Liver (tissue), 9 donors: ENCODE measurements around the gene TUB. TPM values are rescaled to one million over a fixed set of nuclear protein-coding genes. Genes with fewer than 3 reads are reported as not detected.

ENCODE experiments used
- DNase-seq: peaks from one replicate; pipeline ENCODE4 v3.0.0-alpha.2; 2017; ENCODE audit warnings: low spot score
- H3K27ac ChIP-seq, 2 donors: one replicate each; pipeline ENCODE4 v1.7.0; 2013; ENCODE audit warnings: inconsistent platforms in 2 of 2, low read length in 2 of 2, control low read depth in 1 of 2, low read depth in 1 of 2, mild to moderate bottlenecking in 1 of 2
- H3K27me3 ChIP-seq, 4 donors: one replicate each; pipeline versions ENCODE4 v1.6.1 to v1.7.0; 2013; ENCODE audit warnings: low read length in 3 of 4, inconsistent platforms in 1 of 4, mild to moderate bottlenecking in 1 of 4, moderate library complexity in 1 of 4; ENCODE audit not compliant: control insufficient read depth in 4 of 4, insufficient read depth in 4 of 4
- H3K36me3 ChIP-seq, 4 donors: one replicate each; pipeline versions ENCODE4 v1.6.1 to v1.7.0; 2013; ENCODE audit warnings: low read length in 3 of 4, mild to moderate bottlenecking in 3 of 4, low read depth in 1 of 4, moderate library complexity in 1 of 4; ENCODE audit not compliant: control insufficient read depth in 4 of 4, insufficient read depth in 3 of 4
- H3K4me1 ChIP-seq, 4 donors: one replicate each; pipeline versions ENCODE4 v1.6.1 to v1.7.0; 2013; ENCODE audit warnings: low read length in 3 of 4, mild to moderate bottlenecking in 3 of 4, moderate library complexity in 1 of 4; ENCODE audit not compliant: control insufficient read depth in 4 of 4, insufficient read depth in 4 of 4
- H3K4me3 ChIP-seq, 3 donors: one replicate each; pipeline versions ENCODE4 v1.6.1 to v1.7.0; 2013; ENCODE audit warnings: low read length in 3 of 3, control low read depth in 1 of 3, low read depth in 1 of 3, mild to moderate bottlenecking in 1 of 3
- H3K9ac ChIP-seq, 2 donors: one replicate each; pipeline ENCODE4 v1.7.0; 2013; ENCODE audit warnings: low read length in 2 of 2, mild to moderate bottlenecking in 2 of 2, moderate library complexity in 2 of 2, control low read depth in 1 of 2, low read depth in 1 of 2
- H3K9me3 ChIP-seq, 4 donors: one replicate each; pipeline versions ENCODE4 v1.6.1 to v1.7.0; 2013; ENCODE audit warnings: low read length in 3 of 4; ENCODE audit not compliant: control insufficient read depth in 4 of 4
- ATF3 ChIP-seq: IDR thresholded peaks from 2 replicates; pipeline ENCODE4 v1.6.1; 2016; ENCODE audit warnings: antibody characterized with exemption
- CTCF ChIP-seq: fragments of 150-350 bp; IDR thresholded peaks from 2 replicates; pipeline ENCODE4 v1.5.1; 2017; ENCODE audit warnings: improper control_type of control experiment, low read depth, low read length; ENCODE audit not compliant: missing input control
- EGR1 ChIP-seq, 2 donors: IDR thresholded peaks; 2 replicates each; pipeline ENCODE4 v1.6.1; 2016 to 2018; ENCODE audit warnings: antibody characterized with exemption in 2 of 2, low read depth in 2 of 2
- FOXA1 ChIP-seq: IDR thresholded peaks from 2 replicates; pipeline ENCODE4 v1.6.1; 2016; ENCODE audit warnings: antibody characterized with exemption
- FOXA2 ChIP-seq: IDR thresholded peaks from 2 replicates; pipeline ENCODE4 v1.6.1; 2016; ENCODE audit warnings: antibody characterized with exemption
- HNF4A ChIP-seq, 2 donors: conservative IDR thresholded peaks; 2 replicates each; pipeline ENCODE4 v1.6.1; 2016; ENCODE audit warnings: antibody characterized with exemption in 2 of 2, mild to moderate bottlenecking in 2 of 2
- HNF4G ChIP-seq: IDR thresholded peaks from 2 replicates; pipeline ENCODE4 v1.6.1; 2016; ENCODE audit warnings: antibody characterized with exemption
- JUND ChIP-seq, 2 donors: IDR thresholded peaks; 2 replicates each; pipeline ENCODE4 v1.6.1; 2016; ENCODE audit warnings: antibody characterized with exemption in 2 of 2
- NR2F2 ChIP-seq: IDR thresholded peaks from 2 replicates; pipeline ENCODE4 v1.6.1; 2016; ENCODE audit warnings: antibody characterized with exemption
- RAD21 ChIP-seq, 2 donors: IDR thresholded peaks; 2 replicates each; pipeline ENCODE4 v1.6.1; 2016; ENCODE audit warnings: antibody characterized with exemption in 2 of 2, mild to moderate bottlenecking in 2 of 2
- REST ChIP-seq: IDR thresholded peaks from 2 replicates; pipeline ENCODE4 v1.6.1; 2016; ENCODE audit warnings: antibody characterized with exemption, mild to moderate bottlenecking
- RXRA ChIP-seq, 2 donors: IDR thresholded peaks; 2 replicates each; pipeline ENCODE4 v1.6.1; 2017 to 2018; ENCODE audit warnings: antibody characterized with exemption in 2 of 2, mild to moderate bottlenecking in 1 of 2
- SP1 ChIP-seq: IDR thresholded peaks from 2 replicates; pipeline ENCODE4 v1.6.1; 2018; ENCODE audit warnings: antibody characterized with exemption, mild to moderate bottlenecking
- YY1 ChIP-seq: IDR thresholded peaks from 2 replicates; pipeline ENCODE4 v1.6.1; 2016; ENCODE audit warnings: antibody characterized with exemption, mild to moderate bottlenecking
- ZBTB33 ChIP-seq: IDR thresholded peaks from 2 replicates; pipeline ENCODE4 v1.6.1; 2016; ENCODE audit warnings: antibody characterized with exemption
- WGBS: extraction: QIAGEN DNeasy Blood & Tissue Kit; methylation state at CpG from one replicate; pipeline ENCODE4 v1.1.7; 2013; 5-methylcytosine and 5-hydroxymethylcytosine counted together
- polyA plus RNA-seq, 2 donors: library from polyadenylated mRNA; stranded (reverse) in 1 of 2; unstranded in 1 of 2; fragments of 200-250 nt in 1 of 2; fragments of >200 nt in 1 of 2; fragmentation: Nextera tagmentation in 1 of 2; extraction: Ambion mirVana in 1 of 2; gene quantifications; one replicate each; pipeline versions ENCODE4 v1.2.1 to v1.2.3, GENCODE V29; 2013 to 2015
- total RNA-seq, 2 donors: library from RNA; depleted of rRNA; stranded (reverse); fragments of >200 nt; gene quantifications; one replicate each; pipeline ENCODE4 v1.2.3, GENCODE V29; 2014
- TF ChIP-seq, protein P1 (sequence below): IDR thresholded peaks from 2 replicates; pipeline ENCODE4 v1.6.1; 2016; ENCODE audit warnings: antibody characterized with exemption
- donor health status: healthy.
- donor health status: healthy.
- donor health status: healthy.
- donor health status: healthy.
- donor health status: healthy.

TUB gene
- total and polyA plus RNA-seq, 4 donors: 0.15 to 1.3 (median 0.66) TPM

DNA sequence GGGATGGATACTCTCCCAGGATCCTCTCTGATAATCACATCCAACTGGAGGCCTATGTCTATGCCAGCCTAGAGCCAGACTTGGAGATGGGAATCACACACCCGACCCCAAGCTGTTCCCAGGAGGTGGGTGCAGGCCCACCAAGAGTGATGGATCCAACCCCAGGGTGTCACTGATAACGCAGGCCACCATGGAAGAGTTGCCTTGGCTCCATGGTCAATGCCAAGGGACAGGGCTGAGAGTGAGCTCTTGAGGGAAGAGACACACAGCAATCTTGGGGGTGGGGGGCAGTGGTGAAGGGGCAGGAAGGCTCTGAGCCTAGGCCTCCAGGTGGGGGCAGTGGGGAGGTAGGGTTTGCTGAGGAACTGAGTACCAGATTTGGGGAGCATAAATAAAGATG lies 16.9 kb downstream of the TUB start:
- no peak for DNase-seq
- Histone ChIP-seq H3K27me3 (no peaks in the 10 kb centered on the region), H3K9ac (no peak overlapping the region), H3K4me1 (no peaks in the 10 kb centered on the region), H3K27ac (no peak overlapping the region), H3K9me3 (no peaks in the 10 kb centered on the region), H3K36me3 (no peaks in the 10 kb centered on the region), H3K4me3 (no peak overlapping the region)
- WGBS: 79% methylated on average over 2 of the region's 2 CpGs
- no peak for TF ChIP-seq HNF4A (conservative IDR thresholded peaks at IDR 0.05)
- no peak for TF ChIP-seq ATF3
- TF ChIP-seq CTCF: no peak
- TF ChIP-seq JUND (IDR thresholded peaks at IDR 0.05): no peak
- no peak for TF ChIP-seq REST
- no peak for TF ChIP-seq ZBTB33
- TF ChIP-seq FOXA2: no peak
- TF ChIP-seq FOXA1: no peak
- no peak for TF ChIP-seq YY1
- TF ChIP-seq SP1: no peak
- TF ChIP-seq EGR1 (IDR thresholded peaks at IDR 0.05; ENCODE audit: low read depth in 2 of 2): no peak
- TF ChIP-seq HNF4G: no peak
- no peak for TF ChIP-seq RXRA (IDR thresholded peaks at IDR 0.05)
- TF ChIP-seq RAD21 (IDR thresholded peaks at IDR 0.05): no peak
- TF ChIP-seq, protein P1, sequence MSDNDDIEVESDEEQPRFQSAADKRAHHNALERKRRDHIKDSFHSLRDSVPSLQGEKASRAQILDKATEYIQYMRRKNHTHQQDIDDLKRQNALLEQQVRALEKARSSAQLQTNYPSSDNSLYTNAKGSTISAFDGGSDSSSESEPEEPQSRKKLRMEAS: no peak

DNA sequence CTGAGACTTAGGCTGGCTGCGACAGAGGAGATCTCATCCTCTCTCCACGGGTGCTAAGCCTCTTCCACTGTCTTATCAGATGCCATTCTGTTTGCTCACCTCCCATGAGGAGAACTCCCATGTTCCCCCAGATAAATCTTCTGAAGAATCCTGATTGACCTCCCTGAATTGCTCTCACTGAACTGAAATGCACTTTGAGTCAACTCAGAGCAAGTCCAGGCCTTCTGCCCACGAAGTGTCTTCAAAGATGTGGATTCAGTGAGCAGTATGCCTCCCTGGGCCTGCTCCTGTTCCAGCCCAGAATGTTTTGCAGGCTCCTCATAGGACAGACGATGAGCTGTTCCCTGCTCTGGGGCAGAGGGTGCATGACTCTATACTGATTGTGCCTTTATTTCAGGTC lies 17.4 kb downstream of the TUB start:
- Histone ChIP-seq H3K36me3 (no peaks in the 10 kb centered on the region), H3K4me1 (no peaks in the 10 kb centered on the region), H3K27ac (no peak overlapping the region), H3K4me3 (no peak overlapping the region), H3K9me3 (no peaks in the 10 kb centered on the region), H3K9ac (no peak overlapping the region), H3K27me3 (no peaks in the 10 kb centered on the region)
- peak; percentile 16 for DNase-seq
- WGBS: 77% methylated on average over 4 of the region's 4 CpGs
- TF ChIP-seq HNF4G: no peak
- TF ChIP-seq ZBTB33: no peak
- no peak for TF ChIP-seq EGR1 (IDR thresholded peaks at IDR 0.05; ENCODE audit: low read depth in 2 of 2)
- no peak for TF ChIP-seq NR2F2
- TF ChIP-seq SP1: no peak
- TF ChIP-seq CTCF: no peak
- no peak for TF ChIP-seq RXRA (IDR thresholded peaks at IDR 0.05)
- no peak for TF ChIP-seq REST
